Loucy (cell line): ENCODE data around the gene FAM171A2.

Experiments used
- CTCF ChIP-seq: fragments of 200-600 bp; sonication (generic); conservative IDR thresholded peaks from 2 replicates; pipeline ENCODE4 v1.5.1; 2014; ENCODE audit warnings: mild to moderate bottlenecking, antibody characterized with exemption, low read length
- EZH2phosphoT487 ChIP-seq: fragments of 200-600 bp; IDR thresholded peaks from 2 replicates; pipeline ENCODE4 v1.6.1; 2018; ENCODE audit warnings: antibody characterized with exemption, mild to moderate bottlenecking, moderate library complexity, borderline replicate concordance

GRCh38 chr17:44338702-44339101 is 25.0 kb downstream of the FAM171A2 start:
- TF ChIP-seq CTCF (no peak), EZH2phosphoT487 (no peak)
